ENCODE measurements around the gene KIAA0513.

Gene KIAA0513, protein sequence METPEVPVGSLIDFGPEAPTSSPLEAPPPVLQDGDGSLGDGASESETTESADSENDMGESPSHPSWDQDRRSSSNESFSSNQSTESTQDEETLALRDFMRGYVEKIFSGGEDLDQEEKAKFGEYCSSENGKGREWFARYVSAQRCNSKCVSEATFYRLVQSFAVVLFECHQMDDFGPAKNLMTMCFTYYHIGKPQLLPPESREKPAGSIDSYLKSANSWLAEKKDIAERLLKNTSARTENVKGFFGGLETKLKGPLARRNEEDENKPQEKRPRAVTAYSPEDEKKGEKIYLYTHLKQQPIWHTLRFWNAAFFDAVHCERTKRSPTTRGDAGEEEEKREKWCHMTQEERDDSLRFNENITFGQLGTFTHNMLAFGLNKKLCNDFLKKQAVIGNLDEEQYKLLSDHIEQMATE

DNA sequence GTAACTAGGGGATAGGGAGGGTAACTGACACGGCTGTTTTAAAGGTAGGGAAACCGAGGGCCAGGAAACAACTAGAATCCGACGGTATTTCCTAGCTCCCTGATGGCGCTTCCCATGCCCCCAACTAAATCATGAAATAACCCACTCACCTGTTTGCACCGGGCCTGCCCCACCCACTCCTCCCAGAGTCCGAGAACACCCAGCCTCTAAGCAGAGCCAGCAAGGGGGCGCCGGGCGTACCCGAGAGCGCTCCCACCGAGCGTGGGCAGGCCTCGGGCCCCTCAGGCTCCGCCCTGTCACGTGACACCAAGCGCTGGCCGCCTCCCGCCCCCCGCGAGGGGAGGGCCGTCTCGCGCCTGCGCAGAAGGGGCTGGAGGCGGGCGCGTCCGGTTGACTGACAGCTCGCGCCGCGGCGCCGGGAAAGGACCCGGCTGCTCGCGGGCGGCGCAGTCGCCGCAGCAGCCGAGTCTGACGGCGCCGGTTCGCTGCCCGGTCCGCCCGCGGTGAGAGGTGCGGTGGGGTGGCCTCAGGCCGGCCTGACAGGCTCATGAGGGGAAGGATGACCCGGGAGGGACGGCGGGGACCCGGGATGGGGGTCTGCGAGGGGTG is at the start of gene KIAA0513:
TSS of gene KIAA0513 (plus strand) at position 447 of the 609 bp plus-strand sequence. CDS start 39,277 bp downstream, outside the sequence.
- DNase-seq: peak; percentile 77

DNA sequence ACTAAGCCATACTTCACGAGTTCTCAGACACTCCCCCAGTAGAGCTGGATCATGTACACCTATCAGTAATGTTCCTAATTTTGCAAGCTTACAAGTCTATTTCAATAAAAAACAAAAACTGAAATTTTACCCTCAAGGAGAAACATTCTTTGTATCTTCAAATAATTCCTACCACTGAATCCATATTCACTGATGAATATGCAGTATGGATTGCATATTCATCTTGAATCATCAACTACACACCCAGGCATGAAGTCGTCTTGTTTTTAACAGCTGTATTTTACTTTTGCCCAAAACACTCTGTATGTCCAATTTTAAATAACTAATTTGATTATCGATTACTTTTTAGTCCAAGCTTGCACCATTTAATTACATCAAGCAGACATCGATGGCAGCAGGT is 48.1 kb upstream of the KIAA0513 start:
- no peak for DNase-seq

DNA sequence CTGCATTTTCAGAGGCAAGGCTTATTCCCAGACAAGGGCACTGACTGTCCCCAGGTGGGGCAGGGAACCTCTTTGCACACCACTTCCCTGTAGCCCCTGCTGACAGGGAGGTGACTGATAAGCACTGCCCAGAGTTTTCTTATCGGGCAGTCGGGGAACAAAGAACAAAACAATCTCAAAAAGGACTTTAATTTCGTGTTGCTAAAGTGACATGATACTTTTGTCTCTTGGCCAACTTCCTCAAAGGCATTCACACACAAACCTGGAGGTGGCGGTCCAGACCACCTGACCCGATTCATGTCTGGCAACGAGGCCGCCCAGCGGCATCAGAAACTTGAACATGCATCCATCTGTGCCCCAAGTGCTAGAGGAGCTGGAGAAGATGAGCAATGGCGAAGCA is 45.2 kb upstream of the KIAA0513 start:
- DNase-seq: no peak

DNA sequence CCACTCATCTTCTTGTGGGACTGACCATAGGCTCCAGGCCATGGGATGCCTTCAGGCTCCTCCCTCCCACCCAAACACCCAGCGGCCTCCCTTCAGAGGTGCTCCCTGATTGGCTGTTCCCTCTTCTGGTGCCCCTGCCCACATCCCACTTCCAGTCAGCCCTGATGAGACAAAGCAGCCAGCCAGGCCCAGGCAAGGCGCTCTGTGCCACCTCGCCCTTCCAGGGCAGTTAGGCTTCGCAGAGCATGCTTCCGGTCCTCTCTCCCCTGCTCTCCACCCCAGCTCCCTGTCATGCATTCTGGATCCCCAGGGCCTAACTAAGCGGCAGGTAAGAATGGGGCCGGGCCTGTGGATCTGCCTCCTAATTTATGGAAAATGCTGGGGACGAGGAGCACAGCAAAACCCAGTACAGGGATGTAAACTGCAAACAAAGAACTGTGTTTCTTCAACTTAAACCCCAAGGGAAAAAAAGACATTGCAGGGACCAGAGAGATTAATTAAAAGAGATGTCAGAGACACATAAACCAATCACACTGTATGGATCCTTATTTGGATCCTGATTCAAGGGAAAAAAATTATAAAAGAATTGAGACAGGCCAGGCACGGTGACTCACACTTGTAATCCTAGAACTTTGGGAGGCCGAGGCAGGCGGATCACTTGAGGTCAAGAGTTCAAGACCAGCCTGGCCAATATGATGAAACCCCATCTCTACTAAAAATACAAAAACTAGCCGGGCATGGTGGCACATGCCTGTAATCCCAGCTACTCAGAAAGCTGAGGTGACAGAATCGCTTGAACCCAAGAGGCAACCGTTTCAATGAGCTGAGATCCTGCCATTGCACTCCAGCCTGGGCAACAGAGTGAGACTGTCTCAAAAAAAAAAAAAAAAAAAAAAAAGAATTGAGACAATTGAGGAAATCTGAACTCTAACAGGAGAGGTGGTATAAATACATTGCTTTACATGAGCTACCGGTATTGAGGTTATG is 42.2 kb upstream of the KIAA0513 start:
- DNase-seq: no peak

DNA sequence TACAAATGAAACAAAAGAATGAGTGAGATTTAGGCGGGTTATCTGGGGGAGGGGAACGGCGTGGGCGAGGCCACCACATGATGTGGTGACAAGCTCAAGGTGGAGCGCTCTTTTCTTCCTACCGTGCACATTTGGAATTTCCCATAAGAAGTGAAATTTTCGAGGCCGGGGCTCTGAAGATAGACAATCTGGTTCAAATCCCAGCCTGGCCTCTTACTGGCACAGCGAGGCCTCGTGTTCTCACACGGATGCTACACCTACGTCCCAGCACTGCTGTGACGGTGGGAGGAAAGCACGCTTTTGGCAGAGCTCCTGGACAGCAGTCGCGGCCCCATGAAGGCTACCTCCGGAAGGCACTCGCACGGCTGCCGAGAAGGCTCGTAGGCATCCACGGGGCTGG is 41.5 kb upstream of the KIAA0513 start:
- no peak for DNase-seq

DNA sequence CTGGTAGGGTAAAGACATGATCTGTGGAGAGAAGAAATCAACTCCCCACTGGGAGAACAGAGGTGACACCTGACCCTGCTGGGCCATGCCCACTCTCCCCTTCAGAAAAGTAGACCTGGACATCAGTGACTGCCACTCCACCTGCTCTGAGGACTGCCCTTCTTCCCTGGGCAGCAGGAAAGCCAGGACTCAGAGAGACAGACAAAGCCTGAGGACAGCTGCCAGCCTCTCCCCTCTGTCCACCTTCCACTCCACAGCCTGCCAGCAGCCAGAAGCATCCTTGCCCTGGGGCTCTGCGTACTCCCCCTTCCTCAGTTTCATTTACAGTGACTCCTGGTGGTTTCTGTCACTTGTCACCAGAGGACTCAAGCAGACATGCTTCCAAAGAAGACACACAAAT is 40.7 kb upstream of the KIAA0513 start:
- DNase-seq: no peak

DNA sequence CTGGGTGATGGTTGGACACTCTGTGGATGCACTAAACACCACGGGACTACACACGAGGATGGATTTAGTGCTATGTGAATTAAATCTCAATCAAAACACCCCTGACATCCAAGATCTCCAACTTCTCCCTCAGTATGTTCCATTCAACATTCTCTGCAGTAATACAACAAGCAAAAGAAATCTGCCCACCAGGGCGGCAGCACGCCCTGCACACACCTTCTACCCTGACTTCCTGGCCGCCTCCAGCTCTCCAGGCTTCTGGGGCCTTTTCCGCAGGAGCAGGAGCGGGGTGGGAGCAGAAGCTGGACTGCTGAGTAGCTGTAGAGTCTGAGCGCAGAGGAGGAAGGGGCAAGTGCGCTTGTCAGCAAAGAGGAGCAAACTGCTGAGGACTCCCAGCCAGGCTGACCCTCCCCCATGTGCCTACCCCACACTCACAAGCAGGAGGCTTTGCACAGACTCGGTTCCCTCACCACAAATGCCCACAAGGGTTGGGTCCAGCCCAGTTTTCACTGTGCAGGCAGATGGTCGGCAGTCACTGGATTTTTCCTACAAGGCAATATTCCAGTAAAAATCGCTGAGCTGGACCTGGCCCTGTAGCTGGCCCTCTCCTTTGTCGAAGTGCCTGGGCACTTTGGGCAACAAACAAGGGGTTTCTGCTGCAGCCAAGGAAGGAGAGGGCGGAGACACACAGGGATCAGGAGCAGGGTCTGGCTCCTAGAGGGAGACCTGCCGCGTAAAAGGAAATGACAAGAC is 39.1 kb upstream of the KIAA0513 start:
- DNase-seq: no peak

DNA sequence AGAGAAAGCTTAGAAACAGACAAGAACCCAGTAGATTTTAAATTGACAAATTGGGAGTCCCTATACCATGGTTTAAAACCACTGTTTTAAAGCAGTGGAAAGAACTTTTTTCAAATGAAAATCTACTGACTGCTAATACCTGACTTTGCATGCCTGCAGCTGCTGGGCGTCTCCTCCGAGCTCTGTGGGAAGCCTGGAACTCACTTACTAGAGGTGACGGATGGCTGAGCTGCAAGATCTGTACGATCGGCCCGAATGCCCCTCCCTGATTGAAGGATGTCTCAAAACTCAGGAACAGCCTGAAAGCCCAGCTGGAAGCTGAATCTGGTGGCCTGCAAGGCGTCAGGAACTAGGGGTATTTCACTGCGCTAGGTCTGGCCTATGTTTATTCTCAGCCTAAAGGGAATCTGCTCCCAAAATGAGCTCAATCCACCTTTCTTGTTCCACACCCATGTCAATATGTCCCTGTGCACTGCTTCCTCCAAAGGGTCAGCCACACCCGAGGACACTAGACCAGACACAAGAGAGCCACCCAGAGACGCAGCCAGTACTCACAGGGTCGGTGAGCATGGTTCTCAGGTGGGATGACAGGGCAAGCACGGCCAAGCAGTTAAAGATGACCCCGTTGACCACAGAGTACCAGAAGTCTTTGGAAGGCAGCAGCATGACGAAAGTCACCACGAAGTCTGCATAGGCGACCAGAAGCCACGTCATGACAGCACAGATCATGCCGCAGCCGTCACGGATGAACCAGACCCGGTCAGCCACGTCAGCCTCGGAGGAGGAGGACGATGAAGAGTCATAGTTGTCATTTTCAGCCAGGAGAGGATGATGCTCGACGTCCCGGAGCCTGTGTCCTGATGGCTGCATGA is 37.6 kb upstream of the KIAA0513 start:
- no peak for DNase-seq

DNA sequence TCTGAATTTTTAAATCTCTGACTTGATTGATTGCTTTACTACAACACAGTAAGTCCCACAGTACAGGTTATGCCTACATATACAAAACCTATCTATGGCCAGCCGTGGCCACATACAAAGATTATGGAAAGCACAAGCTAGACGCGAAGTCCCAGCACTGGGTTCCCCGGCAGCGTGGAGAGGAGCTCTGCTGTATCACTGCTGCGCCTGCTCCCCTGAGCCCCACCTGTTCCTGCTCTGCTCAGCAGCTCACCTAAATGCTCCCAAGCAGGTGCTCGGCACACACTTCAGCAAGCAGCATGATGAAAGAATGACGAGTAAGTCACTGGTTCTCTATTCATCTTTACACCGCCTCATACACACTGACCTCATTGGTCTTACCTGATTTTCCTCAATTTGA is 36.8 kb upstream of the KIAA0513 start:
- DNase-seq: no peak

DNA sequence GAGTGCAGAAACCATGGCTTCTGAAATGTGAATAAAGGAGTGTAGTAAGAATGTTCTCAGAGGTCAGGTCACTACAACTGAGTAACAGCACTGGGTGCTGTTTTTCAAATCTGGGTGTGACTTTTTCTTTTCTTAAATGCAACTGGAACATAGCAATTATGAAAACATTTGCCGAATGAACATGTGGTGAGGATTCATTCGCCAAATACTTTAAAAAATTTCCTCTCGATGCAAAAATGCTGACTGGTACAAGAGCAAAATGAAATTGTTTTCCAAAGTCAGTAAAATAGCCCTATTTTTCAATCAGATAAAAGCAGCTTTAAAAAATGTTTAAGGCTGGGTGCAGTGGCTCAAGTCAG is 34.9 kb upstream of the KIAA0513 start:
- DNase-seq: no peak

DNA sequence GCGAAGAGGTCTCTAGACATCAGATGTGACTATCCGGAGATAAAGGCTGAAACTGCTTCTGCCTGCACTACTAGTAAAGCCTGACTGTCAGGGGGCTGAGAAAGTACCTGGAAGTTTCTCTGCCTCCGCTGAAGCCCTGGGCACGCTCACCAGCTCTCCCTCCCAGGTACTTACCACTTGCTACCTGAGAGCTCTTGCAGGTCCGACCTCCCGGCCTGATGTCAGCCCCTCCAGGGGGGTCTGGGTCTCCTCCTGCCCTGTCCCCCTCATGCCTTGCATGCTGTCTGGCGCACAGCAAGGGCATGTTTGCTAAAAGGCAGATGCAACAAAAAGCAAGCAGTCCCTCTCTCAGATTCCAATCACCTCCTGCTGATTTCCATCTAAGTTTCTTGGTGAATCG is 33.7 kb upstream of the KIAA0513 start:
- DNase-seq: no peak

DNA sequence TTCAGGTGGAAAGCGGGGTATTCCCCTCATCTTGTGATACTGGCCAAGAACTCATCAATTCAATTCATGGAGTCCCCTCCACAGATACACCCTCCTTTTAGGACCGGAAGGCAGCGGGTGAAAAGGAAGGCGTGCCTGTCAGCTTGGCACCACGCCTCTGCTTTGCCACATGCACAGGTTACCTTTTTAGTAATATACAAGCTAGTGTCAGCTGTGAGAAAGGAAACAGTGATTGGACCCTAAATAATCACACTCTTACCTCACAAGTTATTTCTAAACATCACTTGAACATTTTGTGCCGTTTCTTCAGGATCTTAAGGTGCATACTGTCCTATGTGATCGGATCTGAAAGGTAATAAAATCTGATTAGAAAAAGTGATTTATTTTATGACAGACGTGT is 31.9 kb upstream of the KIAA0513 start:
- no peak for DNase-seq

DNA sequence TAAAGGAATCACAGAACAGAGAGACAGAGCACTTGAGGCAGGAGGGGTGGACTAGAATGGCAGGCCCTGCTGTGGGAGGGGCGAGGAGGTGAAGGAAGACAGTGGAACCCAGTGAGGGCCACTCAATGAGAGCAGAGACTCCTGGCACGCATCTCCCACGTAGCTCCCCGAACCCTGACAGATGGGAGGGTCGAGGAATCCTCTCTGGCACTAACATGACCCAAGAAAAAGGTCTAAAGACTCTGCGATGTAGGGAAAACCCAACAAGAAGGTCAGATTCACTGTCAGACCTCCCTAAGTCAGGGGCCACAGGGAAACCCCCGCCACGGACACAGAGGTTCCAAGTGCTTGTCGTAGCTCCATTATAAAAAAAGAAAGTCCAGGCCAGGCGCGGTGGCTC is 31.2 kb upstream of the KIAA0513 start:
- no peak for DNase-seq

DNA sequence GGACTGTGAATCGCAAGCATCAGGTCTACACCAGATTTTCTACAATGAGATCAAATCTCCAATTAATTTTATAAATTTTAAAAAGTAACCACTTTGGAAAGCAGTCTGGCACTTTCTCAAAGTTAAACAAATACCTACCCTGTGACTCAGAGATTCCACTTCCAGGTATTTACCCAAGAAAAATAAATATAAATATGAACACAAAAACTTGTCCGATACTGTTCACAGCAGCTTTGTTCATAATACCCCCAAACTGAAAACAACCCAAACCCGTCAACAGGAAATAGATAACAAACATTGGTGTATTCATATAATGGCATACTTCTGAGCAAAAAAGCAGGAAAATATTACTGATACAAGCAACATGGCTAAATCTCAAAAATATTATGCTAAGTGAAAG is 28.4 kb upstream of the KIAA0513 start:
- no peak for DNase-seq

DNA sequence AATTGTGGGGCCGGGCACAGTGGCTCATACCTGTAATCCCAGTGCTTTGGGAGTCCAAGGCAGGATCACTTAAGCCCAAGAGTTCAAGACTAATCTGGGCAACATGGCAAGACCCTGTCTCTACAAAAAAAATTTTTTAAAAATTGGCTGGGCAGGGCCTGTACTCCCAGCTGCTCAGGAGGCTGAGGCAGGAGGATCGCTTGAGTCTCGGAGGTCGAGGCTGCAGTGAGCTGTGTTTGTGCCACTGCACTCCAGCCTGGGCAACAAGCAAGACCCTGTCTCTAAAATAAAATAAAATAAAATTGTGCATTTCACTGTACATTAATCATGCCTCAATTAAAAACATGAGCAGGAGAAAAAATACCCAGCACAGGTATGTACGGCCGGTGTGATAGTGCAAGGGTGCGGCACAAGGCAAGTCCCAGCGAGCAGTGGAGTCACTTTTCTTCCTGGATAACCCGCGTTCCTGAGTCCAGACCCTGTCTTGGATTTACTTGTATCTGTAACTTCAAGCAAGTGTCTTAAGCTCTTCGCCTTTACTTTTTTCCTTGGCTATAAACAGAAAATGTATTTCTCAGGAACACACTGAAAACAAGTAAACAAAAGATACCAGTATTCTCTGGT is 27.6 kb upstream of the KIAA0513 start:
- no peak for DNase-seq

DNA sequence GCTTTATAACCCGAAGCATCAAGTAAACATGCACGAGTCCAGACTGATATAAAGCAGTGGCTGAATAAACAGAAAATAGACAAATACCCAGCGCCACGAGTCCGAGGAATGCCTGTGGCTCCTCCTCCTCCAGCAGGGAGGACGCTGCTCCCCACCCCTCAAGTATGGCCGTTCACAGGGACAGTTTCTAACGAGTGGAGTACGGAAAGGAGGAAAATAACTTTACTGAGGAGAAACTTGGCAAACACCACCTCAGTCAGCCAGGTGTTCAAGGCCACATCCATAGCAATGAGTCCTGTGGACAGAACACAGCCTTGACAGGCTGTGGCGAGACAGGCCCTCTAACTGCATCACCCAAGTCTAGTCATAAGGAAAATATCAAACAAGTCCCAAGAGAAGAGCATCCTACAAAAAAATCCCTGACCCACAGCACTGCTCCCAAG is 25.5 kb upstream of the KIAA0513 start:
- no peak for DNase-seq

DNA sequence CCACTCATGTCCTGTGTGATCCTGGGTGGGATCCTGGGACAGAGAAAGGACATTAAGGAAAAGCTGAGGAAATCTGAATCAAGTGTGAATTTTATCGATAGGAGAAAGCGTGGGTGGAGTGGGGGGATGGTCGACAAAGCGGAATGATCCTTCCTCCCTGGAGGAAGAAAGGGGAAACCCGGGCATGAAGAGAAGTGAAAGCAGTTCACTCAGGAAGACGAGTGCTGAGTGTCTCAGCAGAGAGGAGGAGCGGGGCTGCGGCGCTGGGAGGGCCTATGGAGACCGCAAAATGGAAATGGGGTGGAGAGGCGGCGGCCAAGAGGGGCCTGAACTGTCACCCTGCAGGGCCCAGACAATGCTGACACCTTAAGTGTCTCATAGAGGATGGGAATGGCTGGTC is 25.0 kb upstream of the KIAA0513 start:
- no peak for DNase-seq

DNA sequence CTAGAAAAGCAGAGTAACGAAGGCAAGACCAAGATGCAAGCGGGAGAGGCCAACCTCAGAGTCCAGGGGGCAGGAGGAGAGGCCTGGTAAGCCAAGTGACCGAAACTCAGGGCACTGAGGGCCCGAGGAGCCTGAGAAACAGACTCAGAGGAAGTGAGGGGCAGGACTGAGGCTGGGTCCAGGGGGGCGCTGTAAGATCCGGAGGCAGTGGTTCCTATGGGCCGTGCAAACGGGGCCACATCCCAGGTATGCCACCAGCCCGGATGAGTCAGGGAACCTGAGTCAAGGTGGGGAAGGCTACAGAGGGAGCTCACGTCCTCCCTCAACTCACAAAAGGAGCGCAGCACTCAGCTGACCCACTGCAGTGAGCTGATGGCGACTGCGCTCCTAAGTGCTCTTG is 24.5 kb upstream of the KIAA0513 start:
- DNase-seq: no peak

DNA sequence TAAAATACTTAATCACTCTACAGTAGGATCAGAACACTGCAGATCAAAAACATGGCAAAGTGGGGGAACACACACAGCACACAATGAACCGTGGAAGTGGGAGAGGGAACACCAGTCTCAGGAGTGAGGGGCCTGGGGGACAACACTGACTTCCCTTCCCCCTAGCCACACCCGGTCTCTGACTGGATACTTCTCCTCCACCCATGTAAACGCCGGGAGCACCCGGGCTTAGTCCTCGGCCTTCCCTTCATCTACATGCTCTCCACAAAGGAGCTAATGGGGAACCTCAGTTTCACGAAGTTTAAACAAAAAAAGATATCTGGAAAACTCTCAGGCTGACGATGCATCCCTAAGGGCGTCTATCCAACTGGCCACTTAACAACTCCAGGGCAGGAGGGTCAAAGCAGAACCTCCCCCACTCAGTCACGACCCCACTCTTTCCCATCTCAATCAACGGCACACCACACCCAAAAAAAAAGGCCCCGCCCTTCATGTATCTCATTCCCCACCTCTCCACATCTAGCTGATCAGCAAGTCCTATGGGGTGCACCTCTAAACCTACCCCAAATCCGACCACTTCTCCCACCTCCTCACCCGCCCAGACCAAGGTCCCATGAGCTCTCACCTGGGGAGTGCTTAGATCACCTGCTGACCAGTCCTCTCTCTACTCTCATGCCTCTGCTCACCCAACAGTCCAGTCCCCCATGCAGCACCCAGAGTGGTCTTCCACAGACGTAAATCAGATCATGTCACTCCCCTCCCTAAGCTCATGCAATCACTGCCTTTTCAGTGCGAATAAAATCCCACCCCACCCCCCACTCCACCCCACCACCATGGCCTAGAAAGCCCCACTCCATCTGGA is 23.6 kb upstream of the KIAA0513 start:
- DNase-seq: no peak

DNA sequence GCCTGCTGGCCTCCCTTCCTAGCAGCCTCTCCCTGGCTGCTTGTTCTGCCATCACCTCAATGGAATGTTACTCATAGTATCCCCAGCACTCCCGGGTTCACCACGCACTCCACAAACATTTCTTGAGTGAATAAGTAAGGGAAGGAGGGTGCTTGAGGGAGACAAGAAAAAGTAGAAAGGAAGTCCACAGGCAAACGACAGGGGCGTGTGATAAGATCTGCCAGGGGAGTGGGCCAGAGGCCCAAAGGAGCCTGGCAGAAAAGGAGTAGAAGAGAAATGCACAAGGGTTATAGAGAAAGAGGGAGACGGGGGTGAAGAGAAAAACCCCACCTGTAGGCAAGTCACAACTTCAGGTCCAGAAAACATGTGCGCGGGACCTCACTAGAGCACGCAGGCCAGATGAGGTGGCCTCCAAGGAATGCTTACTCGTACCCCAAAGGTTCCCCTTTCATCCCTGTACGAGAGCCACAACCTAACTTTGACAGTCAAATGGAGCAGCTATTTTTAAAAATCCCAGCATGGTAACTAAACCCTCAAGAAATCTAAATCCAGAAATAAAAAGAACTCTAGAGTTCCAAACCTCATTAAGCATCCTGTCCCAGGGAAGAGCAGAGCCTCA is 22.9 kb upstream of the KIAA0513 start:
- no peak for DNase-seq

Measured in DMS153 (cell line).